Stimulated activated CD8-positive, alpha-beta memory T cell treated with anti-CD3 and anti-CD28 coated beads, Interleukin-2, amount 100 ng/mL, for 1 hour (primary cell): Measurements from ENCODE around the gene FAM168A.
"Not testable (repeated sequence)": the region's sequence is repeated elsewhere in the genome, so short reads cannot be mapped to it uniquely, and the experiment has no call there.

Source experiments
- DNase-seq, 2 donors: peaks; one replicate each; pipeline ENCODE4 v3.0.0-alpha.2; 2020; ENCODE audit warnings: low read depth in 2 of 2

The FAM168A gene

GRCh38 chr11:73519266-73519665 is 78.6 kb downstream of the FAM168A start:
- DNase-seq = no peak

- no peak for DNase-seq
Observed at GRCh38 chr11:73518195-73518594, 79.7 kb downstream of the FAM168A start.

DNA sequence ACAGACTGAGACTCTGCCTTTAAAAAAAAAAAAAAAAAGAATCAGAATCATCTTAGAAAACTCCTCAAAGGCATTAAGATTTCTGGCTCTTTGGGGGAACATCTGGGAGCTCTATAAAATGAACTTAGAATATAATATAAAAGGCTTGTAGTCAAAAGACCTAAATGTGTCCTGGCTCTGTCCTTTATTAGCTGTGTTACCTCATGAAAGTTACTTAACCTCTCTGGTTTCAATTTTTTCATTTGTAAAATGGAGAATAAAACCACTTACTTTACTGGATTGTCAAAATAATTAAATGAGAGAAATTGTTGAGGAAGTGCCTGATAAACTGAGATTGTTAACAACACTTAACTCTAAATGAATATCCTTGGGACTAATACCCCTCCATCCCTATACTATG is 81.8 kb downstream of the FAM168A start:
- DNase-seq = no peak

DNA sequence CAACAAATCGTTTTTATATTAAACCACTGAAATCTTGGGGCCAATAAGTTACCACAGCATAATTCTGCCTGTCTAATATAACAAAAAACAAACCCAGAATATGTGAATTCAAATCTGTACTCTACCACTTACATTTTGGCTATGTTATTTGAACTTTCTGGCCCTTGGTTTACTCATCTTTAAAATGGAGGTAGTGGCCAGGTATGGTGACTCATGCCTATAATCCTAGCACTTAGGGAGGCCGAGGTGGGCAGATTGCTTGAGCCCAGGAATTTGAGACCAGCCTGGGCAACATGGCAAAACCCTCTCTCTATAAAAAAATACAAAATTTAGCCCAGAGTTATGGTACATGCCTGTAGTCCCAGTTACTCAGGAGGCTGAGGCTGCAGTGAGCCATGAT is 84.2 kb downstream of the FAM168A start:
- no peak for DNase-seq

- no peak for DNase-seq
Observed at GRCh38 chr11:73510877-73511276, 87.0 kb downstream of the FAM168A start.

DNA sequence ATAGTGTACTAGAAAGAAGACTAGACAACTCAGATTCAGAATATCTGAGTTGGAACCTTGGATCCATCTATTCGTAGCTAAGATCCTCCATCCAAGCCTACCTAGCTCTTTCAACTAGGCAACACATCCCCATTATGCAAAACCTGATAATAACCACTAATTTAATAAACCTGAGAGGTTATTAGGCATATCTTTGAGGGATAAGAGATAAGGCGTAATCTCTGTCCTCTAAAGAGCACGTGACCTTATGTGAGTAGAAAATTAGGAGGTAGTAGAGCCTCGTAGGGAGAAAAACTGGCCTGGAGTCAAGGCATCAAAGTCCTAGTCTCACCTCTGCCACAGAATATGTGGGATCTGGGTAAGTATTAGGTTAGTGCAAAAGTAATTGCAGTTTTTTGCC is 87.8 kb downstream of the FAM168A start:
- no peak for DNase-seq

DNA sequence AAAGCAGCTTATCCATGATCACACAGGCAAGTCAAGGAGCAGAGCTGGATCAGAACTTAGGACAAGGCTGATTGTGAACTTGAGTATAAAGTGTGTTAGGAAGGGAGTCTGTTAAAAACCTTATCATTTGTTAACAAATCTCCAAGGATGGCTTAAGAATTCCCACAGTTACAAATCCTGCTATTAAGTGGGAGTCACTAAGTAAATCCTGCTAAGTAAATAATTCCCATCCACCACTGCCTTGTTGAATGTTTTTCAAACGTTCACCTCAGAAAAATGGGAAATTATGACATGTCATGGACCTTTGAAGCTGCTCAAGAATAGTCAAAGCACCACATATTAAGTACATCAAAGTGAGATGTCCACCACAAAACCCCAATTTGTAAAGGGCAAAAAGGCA is 88.7 kb downstream of the FAM168A start:
- no peak for DNase-seq

DNA sequence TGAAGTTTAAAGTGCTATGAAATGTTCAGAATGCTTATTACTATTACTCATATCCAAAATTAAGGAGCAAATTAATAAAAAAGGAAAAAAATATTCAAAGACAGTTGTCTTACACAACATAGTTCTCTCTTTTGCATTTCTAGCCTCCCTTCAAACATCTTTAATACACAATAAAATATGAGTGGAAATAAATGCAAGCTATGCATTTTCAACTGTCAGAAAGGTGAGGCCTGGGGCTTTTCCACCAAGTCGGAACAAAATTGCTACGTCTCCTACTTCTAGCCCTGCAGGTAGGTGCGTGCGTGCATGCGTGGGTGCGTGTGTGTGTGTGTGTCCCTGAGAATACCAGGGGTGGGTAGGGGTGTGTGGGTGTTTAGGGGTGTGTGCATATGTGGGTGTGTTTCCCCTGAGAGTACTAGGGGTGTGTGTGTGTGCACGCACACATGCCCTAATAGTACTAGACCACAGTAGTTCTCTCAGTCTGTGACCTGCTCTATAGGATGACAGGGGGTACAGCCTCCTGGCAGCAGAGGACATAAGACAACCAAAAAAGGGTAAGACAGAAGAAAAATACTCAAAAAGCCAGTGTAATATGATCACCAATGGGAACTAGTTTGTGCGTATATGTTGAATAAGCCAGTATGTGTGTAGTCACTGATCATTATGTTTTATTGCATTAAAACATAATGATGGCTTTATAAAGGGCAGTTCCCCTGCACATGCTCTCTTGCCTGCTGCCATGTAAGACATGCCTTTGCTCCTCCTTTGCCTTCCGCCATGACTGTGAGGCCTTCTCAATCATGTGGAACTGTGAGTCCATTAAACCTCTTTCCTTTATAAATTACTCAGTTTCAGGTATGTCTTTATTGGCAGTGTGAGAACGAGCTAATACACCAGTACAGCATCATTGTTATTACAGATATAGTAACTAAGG is 89.4 kb downstream of the FAM168A start:
- no peak for DNase-seq

- DNase-seq = no peak
Observed at GRCh38 chr11:73507086-73507485, 90.8 kb downstream of the FAM168A start.

- no peak for DNase-seq
Observed at GRCh38 chr11:73506038-73506437, 91.9 kb downstream of the FAM168A start.

GRCh38 chr11:73498343-73498742 is 99.6 kb downstream of the FAM168A start:
- no peak for DNase-seq

DNA sequence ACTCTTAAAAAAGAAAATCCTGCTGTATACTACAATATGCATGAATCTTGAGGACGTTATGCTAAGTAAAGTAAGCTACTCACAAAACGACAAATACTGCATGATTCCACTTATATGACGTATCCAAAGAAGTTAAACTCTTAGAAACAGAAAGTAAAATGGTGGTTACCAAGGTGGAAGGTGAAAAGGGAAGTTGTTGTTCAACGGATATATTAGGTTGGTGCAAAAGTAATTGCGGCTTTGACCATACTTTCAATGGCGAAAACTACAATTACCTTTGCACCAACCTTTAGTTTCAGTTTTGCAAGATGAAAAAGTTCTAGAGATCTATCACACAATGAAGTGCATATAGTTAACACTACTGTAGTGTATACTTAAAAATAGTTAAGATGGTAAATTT is 101.8 kb downstream of the FAM168A start:
- no peak for DNase-seq

GRCh38 chr11:73495731-73496130 is 102.2 kb downstream of the FAM168A start:
- no peak for DNase-seq

GRCh38 chr11:73493956-73494598 is 103.8 kb downstream of the FAM168A start:
- no peak for DNase-seq

DNA sequence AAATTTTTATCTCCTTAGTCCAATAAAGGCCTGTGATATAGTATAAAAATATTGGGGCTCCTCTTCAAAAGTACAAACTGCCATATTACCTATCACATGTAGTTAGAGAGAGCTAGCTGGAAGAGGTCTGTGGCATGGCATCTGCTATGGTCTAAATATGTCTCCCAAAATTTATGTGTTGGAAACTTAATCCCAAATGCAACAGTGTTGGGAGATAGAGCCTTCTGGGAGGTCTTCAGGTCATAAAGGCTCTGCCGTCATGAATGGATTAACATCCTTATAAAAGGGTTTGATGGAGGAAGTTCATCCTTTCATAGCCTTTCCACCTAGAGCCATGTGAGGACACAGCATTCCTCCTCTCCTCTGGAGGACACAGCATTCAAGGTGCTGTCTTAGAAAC is 116.3 kb downstream of the FAM168A start:
- no peak for DNase-seq

- DNase-seq = no peak
Observed at GRCh38 chr11:73480677-73481076, 117.2 kb downstream of the FAM168A start.

GRCh38 chr11:73478737-73479347 is 119.1 kb downstream of the FAM168A start:
- no peak for DNase-seq

DNA sequence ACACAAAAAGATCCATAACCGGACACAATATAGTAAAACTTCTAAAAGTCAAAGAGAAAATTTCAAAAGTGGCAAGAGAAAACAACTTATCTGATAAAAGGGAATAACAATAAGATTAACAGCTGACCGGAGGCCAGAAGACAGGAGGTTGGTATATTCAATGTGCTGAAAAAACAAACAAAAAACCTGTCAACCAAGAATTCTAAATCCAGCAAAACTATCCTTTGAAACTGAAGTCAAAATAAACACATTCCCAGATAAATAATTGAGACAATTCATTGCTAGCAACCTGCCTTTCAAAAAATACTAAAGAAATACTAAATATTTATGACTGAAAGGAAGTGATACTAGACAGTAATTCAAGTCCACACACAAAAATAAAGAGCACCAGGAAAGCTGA is 120.4 kb downstream of the FAM168A start:
- no peak for DNase-seq

DNA sequence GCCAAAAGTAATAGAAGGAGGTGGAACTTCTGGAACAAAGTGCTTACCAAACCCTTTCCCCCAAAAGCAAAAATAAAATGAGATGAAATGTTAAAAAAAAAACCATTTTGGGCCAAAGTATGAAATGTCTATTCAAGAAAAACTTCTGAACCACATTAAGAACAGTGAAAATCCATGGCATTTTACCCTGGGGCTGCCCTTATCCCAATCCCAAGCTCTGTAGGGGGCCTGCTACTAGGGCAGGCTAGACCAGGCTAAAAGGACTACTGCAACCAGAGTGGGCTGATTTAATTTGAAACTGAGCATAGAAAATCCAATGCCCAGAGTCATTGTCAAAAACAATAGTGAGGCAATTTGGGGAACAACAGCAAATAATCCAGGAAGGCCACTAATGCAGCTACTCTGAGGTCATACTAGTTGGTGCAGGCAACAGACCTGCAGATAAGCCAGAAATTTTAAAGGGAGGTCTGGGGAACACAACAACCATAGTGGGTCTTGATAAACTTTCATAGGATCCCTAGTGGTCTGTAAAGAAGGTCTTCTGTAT is 122.3 kb downstream of the FAM168A start:
- DNase-seq = no peak

- no peak for DNase-seq
Observed at GRCh38 chr11:73473252-73473651, 124.7 kb downstream of the FAM168A start.

GRCh38 chr11:73470036-73470612 is 127.8 kb downstream of the FAM168A start:
- not testable (repeated sequence) for DNase-seq

DNA sequence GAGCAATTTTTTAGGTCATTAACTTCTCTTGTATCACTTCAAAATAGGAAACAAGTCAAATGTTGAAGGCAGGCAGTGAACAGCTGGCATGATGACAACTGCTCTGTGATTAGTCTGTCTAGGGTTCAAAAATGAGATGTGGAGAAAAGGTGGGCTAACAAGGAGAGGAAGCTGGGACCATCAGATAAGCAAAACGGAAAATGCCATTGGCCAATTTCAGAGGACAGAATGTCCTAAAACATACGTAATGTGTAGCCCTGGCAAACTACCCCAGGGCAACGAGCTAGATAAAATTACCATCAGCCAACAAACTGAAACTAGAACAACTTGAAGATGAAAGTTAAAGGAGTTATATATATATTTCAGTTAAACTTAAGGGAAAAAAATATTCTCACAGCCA is 128.5 kb downstream of the FAM168A start:
- DNase-seq = no peak
